ENCODE measurements around the gene METAP1D.
"Not testable (repeated sequence)": the region's sequence is repeated elsewhere in the genome, so short reads cannot be mapped to it uniquely, and the experiment has no call there.

Gene METAP1D

GRCh38 chr2:171999604-172000469 lies at the start of gene METAP1D:
Gene METAP1D, plus strand, starts transcription at chr2:171999953. Its CDS starts 17 bp downstream, at chr2:171999970.
- peak; percentile 77 for DNase-seq

- no peak for DNase-seq
Measured at GRCh38 chr2:171952276-171952675, 47.5 kb upstream of the METAP1D start.

- DNase-seq: no peak
Measured at GRCh38 chr2:171952748-171953147, 47.0 kb upstream of the METAP1D start.

GRCh38 chr2:171956135-171956825 lies 43.5 kb upstream of the METAP1D start:
- DNase-seq: peak; percentile 90

- DNase-seq: no peak
Measured at GRCh38 chr2:171957061-171957460, 42.7 kb upstream of the METAP1D start.

- DNase-seq: peak; percentile 73
Measured at GRCh38 chr2:171958475-171958874, 41.3 kb upstream of the METAP1D start.

- DNase-seq: no peak
Measured at GRCh38 chr2:171959998-171960397, 39.8 kb upstream of the METAP1D start.

GRCh38 chr2:171960570-171960969 lies 39.2 kb upstream of the METAP1D start:
- no peak for DNase-seq

- no peak for DNase-seq
Measured at GRCh38 chr2:171963198-171963597, 36.6 kb upstream of the METAP1D start.

- DNase-seq: no peak
Measured at GRCh38 chr2:171964308-171964707, 35.4 kb upstream of the METAP1D start.

GRCh38 chr2:171965238-171965637 lies 34.5 kb upstream of the METAP1D start:
- DNase-seq: no peak

- DNase-seq: no peak
Measured at GRCh38 chr2:171965661-171966060, 34.1 kb upstream of the METAP1D start.

- DNase-seq: no peak
Measured at GRCh38 chr2:171966235-171966634, 33.5 kb upstream of the METAP1D start.

- DNase-seq: no peak
Measured at GRCh38 chr2:171966688-171967087, 33.1 kb upstream of the METAP1D start.

GRCh38 chr2:171968509-171968908 lies 31.2 kb upstream of the METAP1D start:
- no peak for DNase-seq

- DNase-seq: no peak
Measured at GRCh38 chr2:171972329-171972982, 27.3 kb upstream of the METAP1D start.

GRCh38 chr2:171979103-171979502 lies 20.6 kb upstream of the METAP1D start:
- no peak for DNase-seq

GRCh38 chr2:171983924-171984323 lies 15.8 kb upstream of the METAP1D start:
- DNase-seq: not testable (repeated sequence)

GRCh38 chr2:171985076-171985475 lies 14.7 kb upstream of the METAP1D start:
- no peak for DNase-seq

- no peak for DNase-seq
Measured at GRCh38 chr2:171986778-171987177, 13.0 kb upstream of the METAP1D start.

GRCh38 chr2:171991027-171991426 lies 8.7 kb upstream of the METAP1D start:
- DNase-seq: no peak

GRCh38 chr2:171995586-171995985 lies 4.2 kb upstream of the METAP1D start:
- DNase-seq: no peak

- DNase-seq: no peak
Measured at GRCh38 chr2:171996021-171996420, 3.7 kb upstream of the METAP1D start.

GRCh38 chr2:171997031-171997430 lies 2.7 kb upstream of the METAP1D start:
- not testable (repeated sequence) for DNase-seq
